Measurements from ENCODE around the gene PHC2.

DNA sequence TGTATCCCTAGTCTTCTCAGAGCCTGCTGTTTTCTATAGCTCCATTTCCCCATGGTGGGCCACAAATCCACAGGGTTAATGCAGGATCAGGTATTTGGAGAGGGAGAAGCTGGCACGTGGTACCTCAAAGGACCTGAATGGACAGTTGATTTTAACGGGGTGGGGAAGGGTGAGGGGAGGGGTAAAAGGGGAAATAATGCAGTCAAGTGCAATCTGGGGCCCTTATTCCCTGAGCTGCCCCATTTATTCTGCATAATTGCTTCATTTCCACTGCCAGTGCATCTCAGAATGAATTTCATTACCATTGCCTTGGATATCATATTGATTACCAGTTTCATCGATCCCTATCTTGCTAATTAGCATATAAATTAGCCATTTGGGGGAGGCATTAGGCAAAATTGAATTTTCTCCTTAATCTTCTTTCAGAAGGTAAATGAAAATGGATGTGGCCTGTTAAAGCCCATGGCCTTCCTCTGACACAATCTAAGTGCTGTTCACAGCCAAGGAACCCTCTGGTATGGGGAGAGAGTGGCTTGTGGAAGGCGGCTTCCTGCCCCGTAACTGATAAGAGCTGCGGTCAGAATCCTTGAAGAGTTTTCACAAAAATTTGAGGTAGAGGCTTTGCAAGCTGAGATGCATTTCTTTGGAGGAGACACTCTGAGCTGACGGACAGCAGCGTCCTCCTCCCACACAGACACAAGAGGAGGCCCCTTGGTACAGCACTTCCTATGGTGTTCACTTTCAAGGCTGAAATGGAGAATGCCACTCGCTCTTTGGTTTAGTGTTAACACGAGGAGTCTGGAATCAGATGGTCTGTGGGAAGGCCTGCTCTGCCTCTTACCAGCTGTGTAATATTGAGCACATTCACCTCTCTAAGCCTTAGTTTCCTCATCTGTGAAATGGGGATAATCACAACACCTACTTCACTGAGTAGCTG is 34.4 kb downstream of the PHC2 start:
- TF ChIP-seq, protein P1, sequence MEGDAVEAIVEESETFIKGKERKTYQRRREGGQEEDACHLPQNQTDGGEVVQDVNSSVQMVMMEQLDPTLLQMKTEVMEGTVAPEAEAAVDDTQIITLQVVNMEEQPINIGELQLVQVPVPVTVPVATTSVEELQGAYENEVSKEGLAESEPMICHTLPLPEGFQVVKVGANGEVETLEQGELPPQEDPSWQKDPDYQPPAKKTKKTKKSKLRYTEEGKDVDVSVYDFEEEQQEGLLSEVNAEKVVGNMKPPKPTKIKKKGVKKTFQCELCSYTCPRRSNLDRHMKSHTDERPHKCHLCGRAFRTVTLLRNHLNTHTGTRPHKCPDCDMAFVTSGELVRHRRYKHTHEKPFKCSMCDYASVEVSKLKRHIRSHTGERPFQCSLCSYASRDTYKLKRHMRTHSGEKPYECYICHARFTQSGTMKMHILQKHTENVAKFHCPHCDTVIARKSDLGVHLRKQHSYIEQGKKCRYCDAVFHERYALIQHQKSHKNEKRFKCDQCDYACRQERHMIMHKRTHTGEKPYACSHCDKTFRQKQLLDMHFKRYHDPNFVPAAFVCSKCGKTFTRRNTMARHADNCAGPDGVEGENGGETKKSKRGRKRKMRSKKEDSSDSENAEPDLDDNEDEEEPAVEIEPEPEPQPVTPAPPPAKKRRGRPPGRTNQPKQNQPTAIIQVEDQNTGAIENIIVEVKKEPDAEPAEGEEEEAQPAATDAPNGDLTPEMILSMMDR (IDR thresholded peaks at IDR 0.05; ENCODE audit: poor library complexity), result no peak
- no peak for TF ChIP-seq EZH2 (IDR thresholded peaks at IDR 0.05; ENCODE audit: borderline replicate concordance)
